Cerebellar nuclear complex (tissue), 1 donor: ENCODE data around the gene OR6V1.

Experiments
- DNase-seq, 2 experiments: peaks; one replicate each; lab custom pipeline; 2025; lab: John Stamatoyannopoulos, UW

The OR6V1 gene, protein sequence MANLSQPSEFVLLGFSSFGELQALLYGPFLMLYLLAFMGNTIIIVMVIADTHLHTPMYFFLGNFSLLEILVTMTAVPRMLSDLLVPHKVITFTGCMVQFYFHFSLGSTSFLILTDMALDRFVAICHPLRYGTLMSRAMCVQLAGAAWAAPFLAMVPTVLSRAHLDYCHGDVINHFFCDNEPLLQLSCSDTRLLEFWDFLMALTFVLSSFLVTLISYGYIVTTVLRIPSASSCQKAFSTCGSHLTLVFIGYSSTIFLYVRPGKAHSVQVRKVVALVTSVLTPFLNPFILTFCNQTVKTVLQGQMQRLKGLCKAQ

GRCh38 chr7:143052041-143052440 is at the start of gene OR6V1:
Gene OR6V1, plus strand, starts transcription at chr7:143052341. Its CDS starts 0 bp downstream, at chr7:143052341.
- no peak for DNase-seq

GRCh38 chr7:143002898-143003297 is 49.2 kb upstream of the OR6V1 start:
- DNase-seq, result no peak

DNA sequence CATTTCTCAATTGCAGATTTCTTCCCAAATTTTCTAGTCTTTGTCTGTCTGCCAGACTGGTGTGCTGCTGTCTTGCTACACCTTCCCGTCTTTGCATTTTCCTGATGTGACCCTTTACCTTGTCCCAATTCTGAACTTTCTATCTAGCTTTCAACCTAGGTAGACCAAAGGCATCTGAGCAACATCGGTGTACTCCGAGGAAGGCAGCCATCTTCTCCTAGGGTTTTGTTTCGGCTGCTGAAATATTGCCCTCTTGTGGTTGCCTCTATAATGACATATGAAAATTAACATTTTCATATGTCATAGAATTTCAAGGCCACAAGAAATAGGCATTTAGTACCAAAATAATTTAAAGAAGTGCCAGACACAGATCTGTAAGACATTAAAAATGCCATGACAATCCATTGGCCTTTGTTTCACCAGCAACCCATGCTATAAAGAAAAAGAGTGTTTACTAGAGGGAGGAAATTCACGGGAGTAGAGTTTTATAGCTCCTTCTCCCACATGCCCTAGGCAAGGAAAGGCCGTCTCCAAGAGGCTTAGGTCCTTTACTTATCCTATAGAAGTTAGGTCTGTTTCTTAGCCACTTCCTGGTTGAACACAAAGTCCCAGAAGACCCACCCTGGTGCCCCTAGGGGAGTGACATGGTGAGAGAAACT is 48.6 kb upstream of the OR6V1 start:
- DNase-seq, result no peak

DNA sequence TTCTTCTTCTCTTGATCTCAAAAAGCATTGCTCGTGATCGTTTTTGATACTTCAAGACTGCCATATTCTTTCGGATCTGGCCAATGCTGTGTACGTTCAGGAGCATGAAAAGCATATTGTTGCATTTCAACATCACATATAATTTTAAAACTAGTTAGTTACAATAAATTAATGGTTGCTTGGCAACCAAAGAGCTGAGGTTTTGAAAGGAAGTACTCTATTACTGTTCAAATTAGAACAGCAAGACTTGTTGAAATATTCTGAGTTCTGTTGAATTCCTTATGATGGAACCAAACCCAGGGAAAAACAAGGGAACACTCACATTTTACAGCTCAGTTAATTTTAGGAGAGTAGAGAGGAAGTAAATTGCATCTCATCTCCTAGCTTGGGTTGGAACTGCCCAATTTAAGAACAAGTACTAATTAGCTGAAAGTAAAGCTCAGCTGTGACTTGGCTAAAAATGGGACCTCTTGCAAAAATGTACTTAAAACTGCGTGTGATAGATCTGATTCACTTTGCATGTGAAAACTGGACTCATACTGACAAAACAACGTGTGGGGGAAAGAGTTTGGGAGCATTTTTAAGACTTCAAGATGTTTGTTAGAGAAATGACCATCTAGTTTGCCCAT is 46.4 kb upstream of the OR6V1 start:
- DNase-seq, result no peak

- DNase-seq, result no peak
Measured at GRCh38 chr7:143008007-143008901, 43.9 kb upstream of the OR6V1 start.

GRCh38 chr7:143012001-143012400 is 40.1 kb upstream of the OR6V1 start:
- DNase-seq, result no peak

DNA sequence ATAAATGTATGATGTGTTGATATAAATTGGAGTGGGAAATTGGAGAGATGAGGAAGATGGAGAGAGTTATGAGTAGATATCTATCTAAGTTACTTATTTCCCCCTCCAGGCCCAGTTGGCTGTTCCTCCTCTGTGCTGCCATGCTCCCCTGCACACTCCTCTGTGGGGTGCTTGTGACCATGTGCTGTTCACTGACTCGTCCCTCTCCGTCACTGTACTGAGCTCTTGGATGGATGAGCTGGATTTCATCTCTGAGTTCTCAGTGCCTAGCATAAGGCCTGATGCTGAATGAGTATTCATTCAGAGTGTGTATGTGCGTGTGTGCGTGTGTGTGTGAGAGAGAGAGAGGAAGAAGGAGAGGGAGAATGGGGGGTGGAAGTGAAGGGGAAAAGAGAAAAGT is 39.7 kb upstream of the OR6V1 start:
- DNase-seq, result no peak

GRCh38 chr7:143013473-143013872 is 38.7 kb upstream of the OR6V1 start:
- DNase-seq, result no peak

DNA sequence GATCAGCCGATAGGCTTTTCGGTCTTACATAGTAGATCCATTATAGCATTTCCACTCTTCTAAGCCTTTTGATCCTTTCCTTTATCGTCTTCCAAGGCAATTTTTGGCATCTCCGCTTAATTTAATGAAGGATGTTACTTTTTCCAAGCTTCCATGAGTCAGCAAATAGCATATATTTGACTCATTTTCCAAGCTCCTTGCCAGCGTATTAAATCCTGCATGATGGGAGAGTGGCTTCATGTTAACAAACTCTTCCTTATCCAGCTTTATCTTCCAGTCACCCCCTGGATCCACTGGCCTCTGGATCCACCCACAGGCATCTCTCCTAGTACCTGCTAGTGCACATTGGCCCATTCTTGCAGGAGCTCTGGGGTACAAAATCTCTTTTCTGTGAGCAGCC is 38.2 kb upstream of the OR6V1 start:
- DNase-seq, result no peak

DNA sequence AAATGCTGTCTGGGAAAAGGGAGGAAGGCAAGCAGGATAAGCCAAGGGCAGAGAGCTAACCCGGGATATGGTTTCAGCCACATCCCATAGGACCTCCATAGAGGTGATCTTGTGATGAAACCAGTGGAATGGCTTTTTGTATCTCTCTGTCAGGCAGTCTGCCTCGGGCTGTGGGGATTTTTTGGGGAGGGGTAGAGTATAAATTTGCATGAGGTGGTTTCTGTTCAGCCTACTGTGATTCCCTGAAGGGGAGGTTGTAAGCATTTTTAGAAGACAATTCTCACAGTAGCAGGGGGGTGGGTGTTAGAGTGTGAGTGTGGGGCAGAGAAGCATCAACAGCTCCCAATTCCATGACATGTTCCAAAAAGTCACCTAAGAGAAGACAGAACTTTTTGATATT is 37.1 kb upstream of the OR6V1 start:
- no peak for DNase-seq

DNA sequence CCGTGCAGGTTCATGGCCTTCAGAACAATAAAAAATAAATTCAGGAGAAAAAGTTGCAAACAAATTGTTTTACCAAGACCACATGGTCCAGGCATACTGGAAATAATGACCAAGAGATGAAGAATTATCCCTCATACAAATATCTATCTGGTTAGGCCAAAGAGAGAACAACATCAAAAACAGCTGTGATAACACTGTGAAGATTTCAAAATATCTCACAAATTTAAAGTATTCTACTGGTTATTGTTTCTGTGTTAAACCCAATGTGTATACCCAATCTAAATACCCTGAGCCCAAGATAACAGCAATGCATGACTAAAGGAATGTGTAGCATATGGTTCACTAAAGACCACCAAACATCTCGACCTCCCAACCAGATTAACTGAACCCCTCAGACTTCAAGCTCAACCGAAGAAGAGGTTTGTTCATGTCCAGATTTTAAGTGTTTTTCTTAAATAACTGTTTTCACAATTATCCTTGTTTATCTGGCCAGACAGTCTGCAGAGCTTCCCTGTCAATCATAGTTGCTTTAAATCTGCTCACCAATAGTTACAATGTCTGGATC is 36.1 kb upstream of the OR6V1 start:
- no peak for DNase-seq

DNA sequence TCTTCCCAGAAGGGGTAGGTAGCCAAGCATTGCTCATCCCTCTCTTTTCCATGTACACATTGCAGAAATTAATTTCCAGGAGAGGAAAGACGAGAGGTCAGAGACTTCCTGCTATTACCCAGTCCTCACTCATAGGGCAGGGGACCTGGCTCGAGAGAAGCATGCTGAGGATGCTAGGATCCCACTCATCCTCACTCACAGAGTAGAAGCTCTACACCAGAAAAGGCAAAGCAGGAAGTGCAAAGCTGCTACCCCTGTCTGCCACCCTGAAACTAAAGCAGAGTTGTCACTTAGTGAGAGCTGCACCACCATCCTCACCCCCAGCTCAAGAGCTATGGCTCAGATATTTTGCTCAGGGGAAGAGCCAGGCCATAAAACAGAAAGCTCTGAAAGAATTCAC is 35.1 kb upstream of the OR6V1 start:
- no peak for DNase-seq

DNA sequence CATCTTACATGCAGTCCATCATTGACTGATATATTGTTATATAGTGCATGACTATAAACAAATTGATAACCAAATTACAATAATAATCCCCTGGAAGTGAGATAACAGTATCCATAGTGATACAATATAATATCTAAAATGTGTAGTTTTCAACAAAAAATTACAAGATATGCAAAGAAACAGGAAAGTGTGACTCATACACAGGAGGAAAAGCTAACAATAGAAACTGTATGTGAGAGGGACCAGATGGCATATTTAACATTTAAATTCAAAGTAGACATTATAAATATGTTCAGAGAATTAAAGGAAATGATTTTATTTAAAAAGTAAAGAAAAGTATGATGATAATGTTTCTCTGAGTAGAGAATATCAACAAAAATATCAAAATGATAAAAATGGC is 33.2 kb upstream of the OR6V1 start:
- no peak for DNase-seq

GRCh38 chr7:143023047-143023446 is 29.1 kb upstream of the OR6V1 start:
- no peak for DNase-seq

GRCh38 chr7:143025371-143025770 is 26.8 kb upstream of the OR6V1 start:
- no peak for DNase-seq

DNA sequence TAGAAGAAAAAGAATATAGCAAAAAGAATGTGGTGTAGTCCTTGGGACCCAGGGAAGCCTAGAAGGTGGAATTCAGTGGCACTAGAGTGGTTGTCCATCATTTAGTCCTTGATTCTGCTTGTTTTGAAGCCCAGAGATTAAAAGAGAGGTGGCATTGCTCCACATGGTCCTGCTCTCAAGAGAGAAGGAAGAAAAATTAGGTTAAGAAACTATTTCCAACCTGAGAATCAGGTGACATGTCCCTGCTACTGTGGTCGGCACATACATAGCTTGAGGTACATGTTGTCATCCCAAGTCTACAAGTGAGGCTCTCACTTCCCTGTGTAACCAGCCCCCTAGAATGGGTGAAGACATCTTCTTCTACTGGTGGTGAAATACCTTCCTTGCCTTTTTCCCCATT is 25.1 kb upstream of the OR6V1 start, which contains the start of gene OR9A2:
TSS of gene OR9A2 (minus strand) at position 101 of the 400 bp plus-strand sequence. CDS start at position 101, 0 bp downstream.
- no peak for DNase-seq

GRCh38 chr7:143027683-143028082 is 24.5 kb upstream of the OR6V1 start:
- no peak for DNase-seq

DNA sequence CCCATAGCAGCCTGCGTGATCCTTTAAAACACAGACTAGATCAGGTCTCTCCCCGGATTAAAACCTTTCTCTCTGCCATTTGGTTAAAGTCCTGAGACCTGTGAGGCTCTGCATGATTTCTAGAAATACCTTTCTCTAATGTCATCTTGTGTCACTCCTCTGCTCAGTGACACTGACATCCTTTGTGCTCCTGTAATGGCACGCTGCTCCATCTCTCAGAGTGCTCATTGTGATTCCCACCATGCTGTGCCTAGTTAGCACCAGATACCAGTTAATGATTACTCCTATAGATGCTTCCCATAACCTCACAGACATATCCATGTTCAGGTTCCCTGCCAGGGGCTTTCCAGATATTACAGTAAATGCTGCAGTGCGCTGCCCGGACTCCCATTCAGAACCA is 13.5 kb upstream of the OR6V1 start:
- DNase-seq, result no peak

- no peak for DNase-seq
Measured at GRCh38 chr7:143040209-143040715, 11.9 kb upstream of the OR6V1 start.

- DNase-seq, result no peak
Measured at GRCh38 chr7:143041346-143041745, 10.8 kb upstream of the OR6V1 start.

GRCh38 chr7:143042159-143042789 is 9.9 kb upstream of the OR6V1 start:
- no peak for DNase-seq
